HepG2 (cell line): ENCODE results near the gene ANKRD65. TPM values are rescaled to one million over a fixed set of nuclear protein-coding genes. Genes with fewer than 3 reads are reported as not detected.

ENCODE experiments used
- ATAC-seq: fragments of 200-7000 bp; cut with Tn5 transposase; 3 replicates; pipeline ENCODE4 v1.9.1; 2020; ENCODE audit warnings: mild to moderate bottlenecking, moderate library complexity
- BruUV-seq: library from RNA; stranded (reverse); fragments of 400-500 nt; replicated peaks from 2 replicates; lab custom pipeline; 2021; lab: Mats Ljungman, UMichigan
- CTCF ChIA-PET: fragments of 300-600 bp; formaldehyde crosslinking; extraction: SDS; loops from one replicate; lab custom pipeline; 2021; ENCODE audit warnings: low total read pairs, inconsistent platforms, low intra/inter-chr PET ratio; lab: Yijun Ruan, JAX
- POLR2A ChIA-PET: fragments of 350-600 bp; sonication (Branson Sonifier 250); formaldehyde crosslinking; loops from one replicate; lab custom pipeline; 2020; ENCODE audit warnings: antibody characterized with exemption, inconsistent platforms; lab: Yijun Ruan, JAX
- DNase-seq: peaks from one replicate; pipeline ENCODE4 v3.0.0-alpha.2; 2015; ENCODE audit warnings: low spot score
- FAIRE-seq: peaks from 3 replicates; lab custom pipeline; 2011; peaks lifted over from hg19 to GRCh38; lab: Jason Lieb, UNC
- H2AFZ ChIP-seq: one replicate; pipeline ENCODE4 v1.6.1; 2011; ENCODE audit warnings: low read length, inconsistent platforms
- H3K27ac ChIP-seq: fragments of 300-600 bp; 3 replicates; pipeline ENCODE4 v1.8.0; 2011; ENCODE audit warnings: mixed run types, mild to moderate bottlenecking, mixed read lengths, low read length, inconsistent platforms; ENCODE audit not compliant: insufficient read depth; ENCODE audit errors: extremely low read length
- H3K27me3 ChIP-seq, 2 experiments: fragments of 200-600 bp in 1 of 2; 2 replicates in 1 of 2; 3 replicates in 1 of 2; pipeline versions ENCODE4 v1.6.0 to v1.8.0; 2011; ENCODE audit warnings: low read length in 2 of 2, mild to moderate bottlenecking in 2 of 2, moderate library complexity in 2 of 2, inconsistent platforms in 1 of 2; ENCODE audit not compliant: insufficient read depth in 2 of 2, control insufficient read depth in 1 of 2
- H3K36me3 ChIP-seq, 2 experiments: fragments of 200-600 bp in 1 of 2; replicated peaks in 1 of 2; 2 replicates in 1 of 2; 3 replicates in 1 of 2; pipeline versions ENCODE4 v1.5.1 to v1.8.0; 2011; ENCODE audit warnings: low read length in 2 of 2, inconsistent platforms in 1 of 2; ENCODE audit not compliant: insufficient read depth in 2 of 2, control insufficient read depth in 1 of 2
- H3K4me1 ChIP-seq: 2 replicates; pipeline ENCODE4 v1.5.1; 2012; ENCODE audit warnings: low read length, inconsistent platforms; ENCODE audit not compliant: insufficient read depth
- H3K4me2 ChIP-seq: 2 replicates; pipeline ENCODE4 v1.6.0; 2011; ENCODE audit warnings: low read depth, low read length, inconsistent platforms
- H3K4me3 ChIP-seq, 3 experiments: fragments of 200-600 bp in 1 of 3; sonication (generic), shearing (Covaris generic) in 1 of 3; replicated peaks in 1 of 3; 2 replicates each; pipeline ENCODE4 v1.5.1; 2011 to 2016; ENCODE audit warnings: low read length in 3 of 3, inconsistent platforms in 2 of 3, low read depth in 2 of 3, mild to moderate bottlenecking in 2 of 3, control low read depth in 1 of 3, mixed read lengths in 1 of 3; ENCODE audit not compliant: insufficient read depth in 1 of 3
- H3K79me2 ChIP-seq: one replicate; pipeline ENCODE4 v1.6.1; 2011; ENCODE audit warnings: low read length, inconsistent platforms; ENCODE audit not compliant: insufficient read depth
- H3K9ac ChIP-seq: 2 replicates; pipeline ENCODE4 v1.6.0; 2011; ENCODE audit warnings: mild to moderate bottlenecking, low read depth, low read length, inconsistent platforms; ENCODE audit not compliant: insufficient read depth
- H3K9me3 ChIP-seq: 2 replicates; pipeline ENCODE4 v1.5.1; 2012; ENCODE audit warnings: mild to moderate bottlenecking, low read length
- H4K20me1 ChIP-seq: 2 replicates; pipeline ENCODE4 v1.6.0; 2011; ENCODE audit warnings: inconsistent platforms, mild to moderate bottlenecking, low read length, moderate library complexity; ENCODE audit not compliant: insufficient read depth
- AGO2 ChIP-seq: fragments of 200-400 bp; formaldehyde crosslinking; optimal IDR thresholded peaks from 2 replicates; pipeline ENCODE3; 2017; ENCODE audit warnings: mild to moderate bottlenecking, low read depth, low read length, moderate library complexity
- KAT8 ChIP-seq: IDR thresholded peaks from 2 replicates; pipeline ENCODE4 v1.6.1; 2016; ENCODE audit warnings: missing genetic modification reagents, missing compliant biosample characterization
- KDM2A ChIP-seq: sonication (generic); formaldehyde crosslinking; IDR thresholded peaks from 2 replicates; pipeline ENCODE4 v1.4.0; 2020; ENCODE audit warnings: low read depth, missing genetic modification reagents, borderline replicate concordance
- KMT2A ChIP-seq: sonication (generic); formaldehyde crosslinking; IDR thresholded peaks from 2 replicates; pipeline ENCODE4 v1.4.0; 2020; ENCODE audit warnings: missing genetic modification reagents
- YEATS4 ChIP-seq: sonication (generic); formaldehyde crosslinking; IDR thresholded peaks from 2 replicates; pipeline ENCODE4 v1.4.0; 2020; ENCODE audit warnings: missing genetic modification reagents, borderline replicate concordance
- ZBTB7A ChIP-seq: sonication (generic); formaldehyde crosslinking; IDR thresholded peaks from 2 replicates; pipeline ENCODE4 v1.8.0; 2022; ENCODE audit warnings: mild to moderate bottlenecking, missing genetic modification reagents
- ZNF331 ChIP-seq: sonication (generic); formaldehyde crosslinking; IDR thresholded peaks from 2 replicates; pipeline ENCODE4 v1.4.0; 2020; ENCODE audit warnings: missing genetic modification reagents
- ZNF558 ChIP-seq: sonication (generic); formaldehyde crosslinking; IDR thresholded peaks from 2 replicates; pipeline ENCODE4 v1.9.0; 2022; ENCODE audit warnings: mild to moderate bottlenecking, missing genetic modification reagents, borderline replicate concordance
- ZSCAN31 ChIP-seq: sonication (generic); formaldehyde crosslinking; IDR thresholded peaks from 2 replicates; pipeline ENCODE4 v1.5.0; 2020; ENCODE audit warnings: low read depth, mild to moderate bottlenecking, missing genetic modification reagents
- WGBS: methylation state at CpG from one replicate; pipeline ENCODE4 v1.1.6; 2017; ENCODE audit warnings: low lambda C conversion rate; 5-methylcytosine and 5-hydroxymethylcytosine counted together
- in situ Hi-C: cut with HindIII; loops from 2 replicates; pipeline ENCODE4 v1.10.0; 2017; ENCODE audit warnings: low pct_unique_long_range_greater_than_20kb; ENCODE audit not compliant: extremely low pct_ligation_motif_present
- intact Hi-C: fragments of 100-400 bp; cut with micrococcal nuclease; formaldehyde crosslinking; loops from one replicate; pipeline ENCODE4 v1.10.0; 2022; ENCODE audit not compliant: unreplicated experiment
- polyA plus RNA-seq, 8 experiments: library from polyadenylated mRNA; depleted of rRNA in 3 of 8; stranded (reverse) in 7 of 8; unstranded in 1 of 8; fragments of >200 nt; fragmentation: Illumina TruSeq in 4 of 8; extraction: Trizol in 4 of 8; gene quantifications; 2 replicates each; pipeline versions ENCODE4 v1.2.1 to v1.2.3, GENCODE V29; 2011 to 2016; ENCODE audit warnings: low read depth in 4 of 8, missing spikeins in 1 of 8, mixed read lengths in 1 of 8; ENCODE audit not compliant: insufficient read depth in 1 of 8
- total RNA-seq, 5 experiments: library from RNA; depleted of rRNA; stranded (reverse); fragments of >200 nt; fragmentation: Illumina TruSeq; extraction: Trizol; gene quantifications; 2 replicates each; pipeline ENCODE4 v1.2.3, GENCODE V29; 2016; ENCODE audit warnings: low read depth in 1 of 5
- TF ChIP-seq, protein P1 (sequence below): sonication (generic); formaldehyde crosslinking; IDR thresholded peaks from 2 replicates; pipeline ENCODE4 v1.4.0; 2020; ENCODE audit warnings: missing genetic modification reagents, mild to moderate bottlenecking, borderline replicate concordance
- TF ChIP-seq, protein P2 (sequence below), 2 experiments: fragments of 450-650 bp in 1 of 2; sonication (generic) in 1 of 2; formaldehyde crosslinking in 1 of 2; IDR thresholded peaks; 2 replicates each; pipeline versions ENCODE4 v1.6.1 to v1.8.0; 2016 to 2022; ENCODE audit warnings: antibody characterized with exemption in 1 of 2, mild to moderate bottlenecking in 1 of 2, missing genetic modification reagents in 1 of 2

Gene ANKRD65
- total and polyA plus RNA-seq, 2 of the 13 experiments (the other 11 are each of a cell fraction or from before 2014, with no cell fraction given): 12.1 to 30.1 TPM

DNA sequence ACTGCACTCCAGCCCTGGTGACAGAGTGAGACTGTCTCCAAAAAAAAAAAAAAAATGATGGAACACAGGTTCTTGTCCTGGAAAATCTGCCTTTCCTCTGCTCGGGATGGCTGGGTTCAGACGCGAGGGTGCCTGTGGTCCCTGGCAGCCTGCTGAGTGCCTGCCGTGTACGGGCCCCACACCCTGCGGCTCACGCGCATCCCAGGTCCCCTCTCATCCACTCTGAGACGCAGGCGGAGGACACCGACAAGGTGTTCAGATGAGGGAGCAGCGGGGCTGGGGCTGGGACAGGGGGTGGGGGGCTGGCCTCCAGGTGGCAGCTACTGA lies 4.3 kb upstream of the ANKRD65 start:
- no peak overlapping the region for H3K27ac ChIP-seq
- FAIRE-seq (no peak), ATAC-seq (peak; percentile 7), DNase-seq (no peak)
- H3K4me3 ChIP-seq: peak overlapping the region in 2 of 3 experiments; percentile 59 to 83; a peak in 4 of 6 replicates
- no TSS peak for BruUV-seq
- ChIA-PET POLR2A (interaction anchor here (0.7 to 3.1 kb wide), 8 partner anchors 9 to 50 kb away, joined by 3 to 21 read pairs (median 8); partner anchors contain the start of genes AURKAIP1, CCNL2 and MRPL20), CTCF (no interaction called here)
- H3K4me1 ChIP-seq: peaks cover 57% of the 10 kb centered on the region
- H3K36me3 ChIP-seq: no peaks in the 10 kb centered on the region
- H4K20me1 ChIP-seq: no peaks in the 10 kb centered on the region
- H3K4me2 ChIP-seq: peak overlapping the region; percentile 91
- in situ Hi-C loops (no loop called here), intact Hi-C loops (no loop called here)
- 3% methylated on average over 6 of the region's 12 CpGs for WGBS
- peaks cover 4% of the 10 kb centered on the region for H3K79me2 ChIP-seq
- H3K9ac ChIP-seq: no peak overlapping the region
- H3K27me3 ChIP-seq: no peaks in the 10 kb centered on the region; a peak in 1 of 5 replicates
- TF ChIP-seq ZNF558 (CRISPR knock-in tag) (no peak), ZNF331 (0 out of 2 replicates have a peak, but pooled peaks have one; percentile 3), YEATS4 (0 out of 2 replicates have a peak, but pooled peaks have one; percentile 3), ZBTB7A (CRISPR knock-in tag) (0 out of 2 replicates have a peak, but pooled peaks have one; percentile 8), KAT8 (no peak), KDM2A (no peak), ZSCAN31 (no peak), KMT2A (no peak), AGO2 (no peak)
- TF ChIP-seq, protein P1, sequence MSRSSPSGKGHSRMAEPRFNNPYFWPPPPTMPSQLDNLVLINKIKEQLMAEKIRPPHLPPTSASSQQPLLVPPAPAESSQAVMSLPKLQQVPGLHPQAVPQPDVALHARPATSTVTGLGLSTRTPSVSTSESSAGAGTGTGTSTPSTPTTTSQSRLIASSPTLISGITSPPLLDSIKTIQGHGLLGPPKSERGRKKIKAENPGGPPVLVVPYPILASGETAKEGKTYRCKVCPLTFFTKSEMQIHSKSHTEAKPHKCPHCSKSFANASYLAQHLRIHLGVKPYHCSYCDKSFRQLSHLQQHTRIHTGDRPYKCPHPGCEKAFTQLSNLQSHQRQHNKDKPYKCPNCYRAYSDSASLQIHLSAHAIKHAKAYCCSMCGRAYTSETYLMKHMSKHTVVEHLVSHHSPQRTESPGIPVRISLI (CRISPR knock-in tag): 0 out of 2 replicates have a peak, but pooled peaks have one; percentile 27
- TF ChIP-seq, protein P2, sequence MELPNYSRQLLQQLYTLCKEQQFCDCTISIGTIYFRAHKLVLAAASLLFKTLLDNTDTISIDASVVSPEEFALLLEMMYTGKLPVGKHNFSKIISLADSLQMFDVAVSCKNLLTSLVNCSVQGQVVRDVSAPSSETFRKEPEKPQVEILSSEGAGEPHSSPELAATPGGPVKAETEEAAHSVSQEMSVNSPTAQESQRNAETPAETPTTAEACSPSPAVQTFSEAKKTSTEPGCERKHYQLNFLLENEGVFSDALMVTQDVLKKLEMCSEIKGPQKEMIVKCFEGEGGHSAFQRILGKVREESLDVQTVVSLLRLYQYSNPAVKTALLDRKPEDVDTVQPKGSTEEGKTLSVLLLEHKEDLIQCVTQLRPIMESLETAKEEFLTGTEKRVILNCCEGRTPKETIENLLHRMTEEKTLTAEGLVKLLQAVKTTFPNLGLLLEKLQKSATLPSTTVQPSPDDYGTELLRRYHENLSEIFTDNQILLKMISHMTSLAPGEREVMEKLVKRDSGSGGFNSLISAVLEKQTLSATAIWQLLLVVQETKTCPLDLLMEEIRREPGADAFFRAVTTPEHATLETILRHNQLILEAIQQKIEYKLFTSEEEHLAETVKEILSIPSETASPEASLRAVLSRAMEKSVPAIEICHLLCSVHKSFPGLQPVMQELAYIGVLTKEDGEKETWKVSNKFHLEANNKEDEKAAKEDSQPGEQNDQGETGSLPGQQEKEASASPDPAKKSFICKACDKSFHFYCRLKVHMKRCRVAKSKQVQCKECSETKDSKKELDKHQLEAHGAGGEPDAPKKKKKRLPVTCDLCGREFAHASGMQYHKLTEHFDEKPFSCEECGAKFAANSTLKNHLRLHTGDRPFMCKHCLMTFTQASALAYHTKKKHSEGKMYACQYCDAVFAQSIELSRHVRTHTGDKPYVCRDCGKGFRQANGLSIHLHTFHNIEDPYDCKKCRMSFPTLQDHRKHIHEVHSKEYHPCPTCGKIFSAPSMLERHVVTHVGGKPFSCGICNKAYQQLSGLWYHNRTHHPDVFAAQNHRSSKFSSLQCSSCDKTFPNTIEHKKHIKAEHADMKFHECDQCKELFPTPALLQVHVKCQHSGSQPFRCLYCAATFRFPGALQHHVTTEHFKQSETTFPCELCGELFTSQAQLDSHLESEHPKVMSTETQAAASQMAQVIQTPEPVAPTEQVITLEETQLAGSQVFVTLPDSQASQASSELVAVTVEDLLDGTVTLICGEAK (IDR thresholded peaks at IDR 0.05): no peak
- TF ChIP-seq, protein P2 (CRISPR knock-in tag; IDR thresholded peaks at IDR 0.05): no peak
- H2AFZ ChIP-seq: no peak overlapping the region
- no peaks in the 10 kb centered on the region for H3K9me3 ChIP-seq
